ENCODE data around the gene RESP18. TPM values are rescaled to one million over a fixed set of nuclear protein-coding genes. Genes with fewer than 3 reads are reported as not detected.

RESP18 gene
- polyA plus RNA-seq, 1 of the 3 experiments (the other 2 are of a cell fraction): not detected

- CTCF ChIA-PET: interaction anchor here (1.4 to 3.3 kb wide), 3 partner anchors 10 to 175 kb away, joined by 5 to 16 read pairs (median 10); no protein-coding TSS in a partner anchor
- TF ChIP-seq SIN3A (IDR thresholded peaks at IDR 0.05; ENCODE audit: borderline replicate concordance, low read depth, low read length) (no peak), NFIC (IDR thresholded peaks at IDR 0.05; ENCODE audit: borderline replicate concordance) (no peak), FOXM1 (IDR thresholded peaks at IDR 0.05; ENCODE audit: low read depth) (no peak), GATA2 (CRISPR knock-in tag; IDR thresholded peaks at IDR 0.05) (no peak), PBX3 (IDR thresholded peaks at IDR 0.05) (no peak), GABPA (IDR thresholded peaks at IDR 0.05; ENCODE audit: low read depth) (no peak), TEAD4 (IDR thresholded peaks at IDR 0.05; ENCODE audit: borderline replicate concordance, insufficient read depth) (no peak), FOSL2 (IDR thresholded peaks at IDR 0.05; ENCODE audit: borderline replicate concordance, low read depth) (no peak), RXRA (IDR thresholded peaks at IDR 0.05; ENCODE audit: borderline replicate concordance, low read depth) (no peak), NRF1 (IDR thresholded peaks at IDR 0.05; ENCODE audit: low read depth, low read length) (no peak), EP300 (IDR thresholded peaks at IDR 0.05; ENCODE audit: borderline replicate concordance in 1 of 2, low read depth in 1 of 2, low read length in 1 of 2) (no peak), RAD21 (IDR thresholded peaks at IDR 0.05; ENCODE audit: low read length) (no peak), USF1 (IDR thresholded peaks at IDR 0.05; ENCODE audit: borderline replicate concordance, low read depth) (no peak), MEF2A (IDR thresholded peaks at IDR 0.05; ENCODE audit: borderline replicate concordance, low read depth) (no peak), ELF1 (IDR thresholded peaks at IDR 0.05) (no peak), JUND (IDR thresholded peaks at IDR 0.05) (no peak), TAF1 (IDR thresholded peaks at IDR 0.05; ENCODE audit: borderline replicate concordance, low read depth, low read length) (no peak), IRF3 (IDR thresholded peaks at IDR 0.05; ENCODE audit: low read depth, low read length) (no peak), ZBTB33 (IDR thresholded peaks at IDR 0.05; ENCODE audit: borderline replicate concordance, low read depth) (no peak)
- H3K4me1 ChIP-seq (ENCODE audit: control insufficient read depth in 1 of 2, insufficient read depth in 2 of 2, low read depth in 1 of 2, low read length in 1 of 2): peaks cover 0 to 4% of the 10 kb centered on the region in 2 experiments; a peak in 1 of 4 replicates
- no peak overlapping the region for H3K9ac ChIP-seq
- H3K79me2 ChIP-seq (ENCODE audit: insufficient read depth): no peaks in the 10 kb centered on the region
- POLR2A ChIA-PET: no interaction called here
- no peaks in the 10 kb centered on the region for H4K20me1 ChIP-seq (ENCODE audit: insufficient read depth)
- no peaks in the 10 kb centered on the region for H3K9me2 ChIP-seq
- H3K4me2 ChIP-seq: no peak overlapping the region
- H3K9me3 ChIP-seq: no peaks in the 10 kb centered on the region
- no peak overlapping the region for H2AFZ ChIP-seq (ENCODE audit: low read depth)
- H3K4me3 ChIP-seq (ENCODE audit: low read depth in 2 of 2, low read length in 1 of 2): no peak overlapping the region
- no peaks in the 10 kb centered on the region for H3K36me3 ChIP-seq (replicated peaks in 1 of 2; ENCODE audit: control insufficient read depth in 1 of 2, insufficient read depth in 2 of 2, low read length in 1 of 2)
- H3K27me3 ChIP-seq (ENCODE audit: insufficient read depth): peaks cover 27% of the 10 kb centered on the region
- no peak overlapping the region for H3K27ac ChIP-seq (ENCODE audit: low read depth in 2 of 2, low read length in 1 of 2)
- no peak for DNase-seq
- 44% methylated on average over 4 of the region's 4 CpGs for WGBS (ENCODE audit: low lambda C conversion rate)
- no peaks in the 10 kb centered on the region for H3F3A ChIP-seq (replicated peaks; ENCODE audit: insufficient read depth)
Observed at GRCh38 chr2:219354582-219354981, 22.0 kb upstream of the RESP18 start.

Measured in SK-N-SH (cell line).